ENCODE measurements around the gene ICE1. TPM values are rescaled to one million over a fixed set of nuclear protein-coding genes. Genes with fewer than 3 reads are reported as not detected.

The ICE1 gene
- total RNA-seq, 1 donor from 2014 or later: 29.6 TPM

GRCh38 chr5:5532306-5533076 is 110.0 kb downstream of the ICE1 start:
- DNase-seq (ENCODE audit: extremely low read depth, low read depth, low spot score): no peak

- DNase-seq (ENCODE audit: extremely low read depth, low read depth, low spot score): no peak
Measured at GRCh38 chr5:5533927-5534326, 111.5 kb downstream of the ICE1 start.

- no peak for DNase-seq (ENCODE audit: extremely low read depth, low read depth, low spot score)
Measured at GRCh38 chr5:5534333-5534732, 111.9 kb downstream of the ICE1 start.

GRCh38 chr5:5536871-5537270 is 114.4 kb downstream of the ICE1 start:
- no peak for DNase-seq (ENCODE audit: extremely low read depth, low read depth, low spot score)

GRCh38 chr5:5537426-5537825 is 114.9 kb downstream of the ICE1 start:
- DNase-seq (ENCODE audit: extremely low read depth, low read depth, low spot score): no peak

GRCh38 chr5:5539590-5539989 is 117.1 kb downstream of the ICE1 start:
- DNase-seq (ENCODE audit: extremely low read depth, low read depth, low spot score): no peak
